WTC11 (cell line): ENCODE measurements around the gene KIAA1755. TPM values are rescaled to one million over a fixed set of nuclear protein-coding genes. Genes with fewer than 3 reads are reported as not detected.

Experiments used
- ATAC-seq: fragments of 200-7000 bp; cut with Tn5 transposase; 2 replicates; pipeline ENCODE4 v1.10.0; 2021; ENCODE audit warnings: mild to moderate bottlenecking, moderate library complexity
- CTCF ChIA-PET: fragments of 300-600 bp; sonication (Branson Sonifier 250); formaldehyde crosslinking; loops from one replicate; lab custom pipeline; 2021; ENCODE audit warnings: antibody characterized with exemption; lab: Charles Lee
- POLR2A ChIA-PET: fragments of 350-600 bp; sonication (Branson Sonifier 250); formaldehyde crosslinking; loops from one replicate; lab custom pipeline; 2021; ENCODE audit warnings: antibody characterized with exemption; lab: Charles Lee
- DNase-seq: peaks from one replicate; pipeline ENCODE4 v3.0.0; 2021; ENCODE audit warnings: low spot score
- H3K27ac Mint-ChIP-seq: 2 replicates; pipeline ENCODE4 v1.8.0; 2021; ENCODE audit warnings: mixed read lengths
- H3K27me3 Mint-ChIP-seq: 2 replicates; pipeline ENCODE4 v1.8.0; 2021; ENCODE audit warnings: low read depth, mild to moderate bottlenecking, moderate library complexity, mixed read lengths
- H3K36me3 Mint-ChIP-seq: 2 replicates; pipeline ENCODE4 v1.8.0; 2021; ENCODE audit warnings: mixed read lengths
- H3K4me1 Mint-ChIP-seq: 2 replicates; pipeline ENCODE4 v1.8.0; 2022; ENCODE audit warnings: mixed read lengths
- H3K4me3 Mint-ChIP-seq: 2 replicates; pipeline ENCODE4 v1.8.0; 2021; ENCODE audit warnings: mild to moderate bottlenecking, moderate library complexity, mixed read lengths
- H3K9me3 Mint-ChIP-seq: 2 replicates; pipeline ENCODE4 v1.8.0; 2021; ENCODE audit warnings: mixed read lengths
- EMX1 ChIP-seq: fragments of 250-450 bp; sonication (Bioruptor Pico); IDR thresholded peaks from 2 replicates; pipeline ENCODE4 v1.8.0; 2021; ENCODE audit warnings: mild to moderate bottlenecking
- ETV6 ChIP-seq: sonication (generic); formaldehyde crosslinking; IDR thresholded peaks from 2 replicates; pipeline ENCODE4 v1.8.1; 2022; ENCODE audit warnings: mild to moderate bottlenecking, missing genetic modification reagents
- GABPB1 ChIP-seq: sonication (generic); formaldehyde crosslinking; IDR thresholded peaks from 2 replicates; pipeline ENCODE4 v1.8.1; 2023; ENCODE audit warnings: mild to moderate bottlenecking, missing genetic modification reagents
- OVOL2 ChIP-seq: fragments of 250-450 bp; sonication (Bioruptor Pico); IDR thresholded peaks from 2 replicates; pipeline ENCODE4 v1.9.0; 2021; ENCODE audit warnings: mild to moderate bottlenecking, borderline replicate concordance
- ZBTB21 ChIP-seq: sonication (generic); formaldehyde crosslinking; IDR thresholded peaks from 2 replicates; pipeline ENCODE4 v1.8.1; 2023; ENCODE audit warnings: mild to moderate bottlenecking, missing genetic modification reagents, borderline replicate concordance
- ZNF121 ChIP-seq: sonication (generic); formaldehyde crosslinking; IDR thresholded peaks from 2 replicates; pipeline ENCODE4 v1.8.0; 2023; ENCODE audit warnings: missing genetic modification reagents
- ZNF416 ChIP-seq: fragments of 250-450 bp; sonication (Bioruptor Pico); IDR thresholded peaks from 2 replicates; pipeline ENCODE4 v1.9.0; 2021; ENCODE audit warnings: mild to moderate bottlenecking, inconsistent platforms
- ZNF671 ChIP-seq: fragments of 250-450 bp; sonication (Bioruptor Pico); IDR thresholded peaks from 2 replicates; pipeline ENCODE4 v1.8.0; 2021; ENCODE audit warnings: mild to moderate bottlenecking
- total RNA-seq: library from RNA; stranded (reverse); gene quantifications from 3 replicates; pipeline ENCODE4 v1.2.3, GENCODE V29; 2021
- TF ChIP-seq, protein P1 (sequence below): fragments of 250-450 bp; sonication (Bioruptor Pico); IDR thresholded peaks from 2 replicates; pipeline ENCODE4 v2.1.2; 2022; ENCODE audit warnings: mild to moderate bottlenecking, moderate library complexity
- TF ChIP-seq, protein P2 (sequence below): sonication (generic); formaldehyde crosslinking; IDR thresholded peaks from 2 replicates; pipeline ENCODE4 v1.8.1; 2022; ENCODE audit warnings: low read depth, mild to moderate bottlenecking, moderate library complexity, missing genetic modification reagents, borderline replicate concordance
- TF ChIP-seq, protein P3 (sequence below): sonication (generic); formaldehyde crosslinking; IDR thresholded peaks from 2 replicates; pipeline ENCODE4 v1.8.1; 2022; ENCODE audit warnings: mild to moderate bottlenecking, missing genetic modification reagents, moderate library complexity, borderline replicate concordance
- TF ChIP-seq, protein P4 (sequence below): sonication (generic); formaldehyde crosslinking; IDR thresholded peaks from 2 replicates; pipeline ENCODE4 v1.8.0; 2022; ENCODE audit warnings: mild to moderate bottlenecking, missing genetic modification reagents
- TF ChIP-seq, protein P5 (sequence below): sonication (generic); formaldehyde crosslinking; IDR thresholded peaks from 2 replicates; pipeline ENCODE4 v1.8.1; 2022; ENCODE audit warnings: mild to moderate bottlenecking, moderate library complexity, missing genetic modification reagents
- TF ChIP-seq, protein P6 (sequence below): fragments of 250-450 bp; sonication (Bioruptor Pico); IDR thresholded peaks from 2 replicates; pipeline ENCODE4 v1.9.0; 2021; ENCODE audit warnings: mild to moderate bottlenecking, borderline replicate concordance

The KIAA1755 gene
- total RNA-seq, 1 experiment from 2014 or later, result 0.50 TPM

DNA sequence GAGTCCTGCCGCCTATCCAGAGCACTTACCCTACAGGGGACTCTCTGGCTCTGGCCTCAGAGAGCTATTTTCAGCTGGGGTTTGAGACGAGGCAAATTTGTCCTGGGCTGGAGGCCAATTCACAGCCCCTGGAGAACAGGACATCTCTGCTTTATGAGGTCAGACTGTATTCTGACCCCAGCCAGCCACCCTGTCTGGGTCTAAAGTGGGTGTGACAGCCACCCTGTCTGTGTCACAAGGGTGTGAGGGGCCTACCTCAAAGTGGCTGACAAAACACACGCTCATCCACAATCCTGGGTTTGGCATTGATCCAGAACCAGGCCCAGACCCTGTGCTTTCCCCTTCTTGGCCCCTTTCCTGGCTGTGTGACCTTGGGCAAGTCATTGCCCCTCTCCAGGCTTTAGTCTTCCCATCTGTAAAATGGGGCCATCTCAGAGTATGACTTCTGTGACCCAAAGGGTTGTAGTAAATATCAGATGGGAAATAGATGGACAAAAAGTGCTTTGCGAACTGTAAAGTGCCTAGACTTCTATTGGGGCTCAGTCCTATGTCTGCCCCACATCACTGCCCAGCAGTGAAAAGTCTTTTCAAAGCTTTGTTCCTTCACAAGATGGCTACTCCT lies 51.4 kb downstream of the KIAA1755 start:
- no peak overlapping the region for H3K4me3 Mint-ChIP-seq
- CTCF ChIA-PET, result interaction anchor here (1.7 kb wide), 1 partner anchor 136 kb away, joined by 4 read pairs; no protein-coding TSS in a partner anchor
- no peaks in the 10 kb centered on the region for H3K4me1 Mint-ChIP-seq
- TF ChIP-seq, protein P1, sequence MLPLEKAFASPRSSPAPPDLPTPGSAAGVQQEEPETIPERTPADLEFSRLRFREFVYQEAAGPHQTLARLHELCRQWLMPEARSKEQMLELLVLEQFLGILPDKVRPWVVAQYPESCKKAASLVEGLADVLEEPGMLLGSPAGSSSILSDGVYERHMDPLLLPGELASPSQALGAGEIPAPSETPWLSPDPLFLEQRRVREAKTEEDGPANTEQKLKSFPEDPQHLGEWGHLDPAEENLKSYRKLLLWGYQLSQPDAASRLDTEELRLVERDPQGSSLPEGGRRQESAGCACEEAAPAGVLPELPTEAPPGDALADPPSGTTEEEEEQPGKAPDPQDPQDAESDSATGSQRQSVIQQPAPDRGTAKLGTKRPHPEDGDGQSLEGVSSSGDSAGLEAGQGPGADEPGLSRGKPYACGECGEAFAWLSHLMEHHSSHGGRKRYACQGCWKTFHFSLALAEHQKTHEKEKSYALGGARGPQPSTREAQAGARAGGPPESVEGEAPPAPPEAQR (CRISPR knock-in tag), result no peak
- TF ChIP-seq ZBTB21 (CRISPR knock-in tag), result no peak
- no peak for TF ChIP-seq ZNF671 (CRISPR knock-in tag)
- TF ChIP-seq, protein P2, sequence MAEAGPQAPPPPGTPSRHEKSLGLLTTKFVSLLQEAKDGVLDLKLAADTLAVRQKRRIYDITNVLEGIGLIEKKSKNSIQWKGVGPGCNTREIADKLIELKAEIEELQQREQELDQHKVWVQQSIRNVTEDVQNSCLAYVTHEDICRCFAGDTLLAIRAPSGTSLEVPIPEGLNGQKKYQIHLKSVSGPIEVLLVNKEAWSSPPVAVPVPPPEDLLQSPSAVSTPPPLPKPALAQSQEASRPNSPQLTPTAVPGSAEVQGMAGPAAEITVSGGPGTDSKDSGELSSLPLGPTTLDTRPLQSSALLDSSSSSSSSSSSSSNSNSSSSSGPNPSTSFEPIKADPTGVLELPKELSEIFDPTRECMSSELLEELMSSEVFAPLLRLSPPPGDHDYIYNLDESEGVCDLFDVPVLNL (CRISPR knock-in tag), result no peak
- no peak for TF ChIP-seq ZNF416
- TF ChIP-seq OVOL2 (CRISPR knock-in tag), result no peak
- no peak for TF ChIP-seq GABPB1 (CRISPR knock-in tag)
- TF ChIP-seq, protein P3, sequence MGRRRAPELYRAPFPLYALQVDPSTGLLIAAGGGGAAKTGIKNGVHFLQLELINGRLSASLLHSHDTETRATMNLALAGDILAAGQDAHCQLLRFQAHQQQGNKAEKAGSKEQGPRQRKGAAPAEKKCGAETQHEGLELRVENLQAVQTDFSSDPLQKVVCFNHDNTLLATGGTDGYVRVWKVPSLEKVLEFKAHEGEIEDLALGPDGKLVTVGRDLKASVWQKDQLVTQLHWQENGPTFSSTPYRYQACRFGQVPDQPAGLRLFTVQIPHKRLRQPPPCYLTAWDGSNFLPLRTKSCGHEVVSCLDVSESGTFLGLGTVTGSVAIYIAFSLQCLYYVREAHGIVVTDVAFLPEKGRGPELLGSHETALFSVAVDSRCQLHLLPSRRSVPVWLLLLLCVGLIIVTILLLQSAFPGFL (CRISPR knock-in tag), result no peak
- TF ChIP-seq, protein P4, sequence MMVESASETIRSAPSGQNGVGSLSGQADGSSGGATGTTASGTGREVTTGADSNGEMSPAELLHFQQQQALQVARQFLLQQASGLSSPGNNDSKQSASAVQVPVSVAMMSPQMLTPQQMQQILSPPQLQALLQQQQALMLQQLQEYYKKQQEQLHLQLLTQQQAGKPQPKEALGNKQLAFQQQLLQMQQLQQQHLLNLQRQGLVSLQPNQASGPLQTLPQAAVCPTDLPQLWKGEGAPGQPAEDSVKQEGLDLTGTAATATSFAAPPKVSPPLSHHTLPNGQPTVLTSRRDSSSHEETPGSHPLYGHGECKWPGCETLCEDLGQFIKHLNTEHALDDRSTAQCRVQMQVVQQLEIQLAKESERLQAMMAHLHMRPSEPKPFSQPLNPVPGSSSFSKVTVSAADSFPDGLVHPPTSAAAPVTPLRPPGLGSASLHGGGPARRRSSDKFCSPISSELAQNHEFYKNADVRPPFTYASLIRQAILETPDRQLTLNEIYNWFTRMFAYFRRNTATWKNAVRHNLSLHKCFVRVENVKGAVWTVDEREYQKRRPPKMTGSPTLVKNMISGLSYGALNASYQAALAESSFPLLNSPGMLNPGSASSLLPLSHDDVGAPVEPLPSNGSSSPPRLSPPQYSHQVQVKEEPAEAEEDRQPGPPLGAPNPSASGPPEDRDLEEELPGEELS (CRISPR knock-in tag), result no peak
- TF ChIP-seq ETV6 (CRISPR knock-in tag), result no peak
- TF ChIP-seq, protein P5, sequence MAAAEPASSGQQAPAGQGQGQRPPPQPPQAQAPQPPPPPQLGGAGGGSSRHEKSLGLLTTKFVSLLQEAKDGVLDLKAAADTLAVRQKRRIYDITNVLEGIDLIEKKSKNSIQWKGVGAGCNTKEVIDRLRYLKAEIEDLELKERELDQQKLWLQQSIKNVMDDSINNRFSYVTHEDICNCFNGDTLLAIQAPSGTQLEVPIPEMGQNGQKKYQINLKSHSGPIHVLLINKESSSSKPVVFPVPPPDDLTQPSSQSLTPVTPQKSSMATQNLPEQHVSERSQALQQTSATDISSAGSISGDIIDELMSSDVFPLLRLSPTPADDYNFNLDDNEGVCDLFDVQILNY, result no peak
- TF ChIP-seq, protein P6, sequence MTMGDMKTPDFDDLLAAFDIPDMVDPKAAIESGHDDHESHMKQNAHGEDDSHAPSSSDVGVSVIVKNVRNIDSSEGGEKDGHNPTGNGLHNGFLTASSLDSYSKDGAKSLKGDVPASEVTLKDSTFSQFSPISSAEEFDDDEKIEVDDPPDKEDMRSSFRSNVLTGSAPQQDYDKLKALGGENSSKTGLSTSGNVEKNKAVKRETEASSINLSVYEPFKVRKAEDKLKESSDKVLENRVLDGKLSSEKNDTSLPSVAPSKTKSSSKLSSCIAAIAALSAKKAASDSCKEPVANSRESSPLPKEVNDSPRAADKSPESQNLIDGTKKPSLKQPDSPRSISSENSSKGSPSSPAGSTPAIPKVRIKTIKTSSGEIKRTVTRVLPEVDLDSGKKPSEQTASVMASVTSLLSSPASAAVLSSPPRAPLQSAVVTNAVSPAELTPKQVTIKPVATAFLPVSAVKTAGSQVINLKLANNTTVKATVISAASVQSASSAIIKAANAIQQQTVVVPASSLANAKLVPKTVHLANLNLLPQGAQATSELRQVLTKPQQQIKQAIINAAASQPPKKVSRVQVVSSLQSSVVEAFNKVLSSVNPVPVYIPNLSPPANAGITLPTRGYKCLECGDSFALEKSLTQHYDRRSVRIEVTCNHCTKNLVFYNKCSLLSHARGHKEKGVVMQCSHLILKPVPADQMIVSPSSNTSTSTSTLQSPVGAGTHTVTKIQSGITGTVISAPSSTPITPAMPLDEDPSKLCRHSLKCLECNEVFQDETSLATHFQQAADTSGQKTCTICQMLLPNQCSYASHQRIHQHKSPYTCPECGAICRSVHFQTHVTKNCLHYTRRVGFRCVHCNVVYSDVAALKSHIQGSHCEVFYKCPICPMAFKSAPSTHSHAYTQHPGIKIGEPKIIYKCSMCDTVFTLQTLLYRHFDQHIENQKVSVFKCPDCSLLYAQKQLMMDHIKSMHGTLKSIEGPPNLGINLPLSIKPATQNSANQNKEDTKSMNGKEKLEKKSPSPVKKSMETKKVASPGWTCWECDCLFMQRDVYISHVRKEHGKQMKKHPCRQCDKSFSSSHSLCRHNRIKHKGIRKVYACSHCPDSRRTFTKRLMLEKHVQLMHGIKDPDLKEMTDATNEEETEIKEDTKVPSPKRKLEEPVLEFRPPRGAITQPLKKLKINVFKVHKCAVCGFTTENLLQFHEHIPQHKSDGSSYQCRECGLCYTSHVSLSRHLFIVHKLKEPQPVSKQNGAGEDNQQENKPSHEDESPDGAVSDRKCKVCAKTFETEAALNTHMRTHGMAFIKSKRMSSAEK (CRISPR knock-in tag), result no peak
- TF ChIP-seq EMX1 (CRISPR knock-in tag), result no peak
- TF ChIP-seq ZNF121, result no peak
- POLR2A ChIA-PET, result no interaction called here
- H3K9me3 Mint-ChIP-seq, result 0 out of 2 replicates have a peak, but pooled peaks cover 3% of the 10 kb centered on the region
- DNase-seq (no peak), ATAC-seq (no peak)
- H3K36me3 Mint-ChIP-seq, result no peaks in the 10 kb centered on the region
- H3K27ac Mint-ChIP-seq, result no peak overlapping the region
- no peaks in the 10 kb centered on the region for H3K27me3 Mint-ChIP-seq
